Activated CD4-positive, alpha-beta T cell treated with anti-CD3 and anti-CD28 coated beads, Interleukin-2, Interleukin-4, amounts not matched to agents 100 ng/mL and 50 ng/mL, durations not matched to agents 16 hours and 8 hours (primary cell): ENCODE results near the gene HNF1B.

Experiments
- DNase-seq: peaks from one replicate; pipeline ENCODE4 v3.0.0-alpha.2; 2020; ENCODE audit warnings: low spot score

The HNF1B gene

DNA sequence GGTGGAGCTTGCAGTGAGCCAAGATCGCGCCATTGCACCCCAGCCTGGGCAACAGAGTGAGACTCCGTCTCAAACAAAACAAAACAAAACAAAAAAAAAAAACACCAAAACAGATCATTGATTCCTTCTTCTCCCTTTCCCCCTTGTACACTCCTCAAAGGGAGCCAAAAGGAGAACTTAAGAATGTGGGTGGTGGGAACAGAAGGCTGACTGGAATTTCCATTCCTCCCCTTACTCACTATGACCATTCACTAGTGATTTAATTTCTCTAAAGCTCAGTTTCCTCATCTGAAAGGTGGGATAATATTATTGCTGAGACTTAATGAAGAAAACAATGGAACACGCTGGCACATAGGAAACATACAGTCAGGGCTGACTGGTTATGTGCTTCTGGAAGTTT, 17.1 kb upstream of the HNF1B start:
- no peak for DNase-seq

DNA sequence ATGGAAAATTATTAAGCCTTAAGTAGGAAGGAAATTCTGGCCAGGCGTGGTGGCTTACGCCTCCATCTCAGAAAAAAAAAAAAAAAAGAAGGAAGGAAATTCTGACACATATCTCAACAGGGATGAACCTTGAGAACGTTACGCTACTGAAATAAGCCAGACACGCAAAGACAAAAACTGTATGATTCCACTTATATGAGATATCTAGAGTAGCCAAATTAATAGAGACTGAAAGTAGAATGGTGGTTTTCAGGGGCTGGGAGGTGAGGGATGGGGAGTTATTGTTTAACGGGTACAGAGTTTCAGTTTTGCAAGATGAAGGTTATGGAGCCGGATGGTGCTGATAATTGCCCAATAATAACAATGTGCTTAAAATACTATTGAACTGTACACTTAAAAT, 16.2 kb upstream of the HNF1B start:
- peak; percentile 55 for DNase-seq

DNA sequence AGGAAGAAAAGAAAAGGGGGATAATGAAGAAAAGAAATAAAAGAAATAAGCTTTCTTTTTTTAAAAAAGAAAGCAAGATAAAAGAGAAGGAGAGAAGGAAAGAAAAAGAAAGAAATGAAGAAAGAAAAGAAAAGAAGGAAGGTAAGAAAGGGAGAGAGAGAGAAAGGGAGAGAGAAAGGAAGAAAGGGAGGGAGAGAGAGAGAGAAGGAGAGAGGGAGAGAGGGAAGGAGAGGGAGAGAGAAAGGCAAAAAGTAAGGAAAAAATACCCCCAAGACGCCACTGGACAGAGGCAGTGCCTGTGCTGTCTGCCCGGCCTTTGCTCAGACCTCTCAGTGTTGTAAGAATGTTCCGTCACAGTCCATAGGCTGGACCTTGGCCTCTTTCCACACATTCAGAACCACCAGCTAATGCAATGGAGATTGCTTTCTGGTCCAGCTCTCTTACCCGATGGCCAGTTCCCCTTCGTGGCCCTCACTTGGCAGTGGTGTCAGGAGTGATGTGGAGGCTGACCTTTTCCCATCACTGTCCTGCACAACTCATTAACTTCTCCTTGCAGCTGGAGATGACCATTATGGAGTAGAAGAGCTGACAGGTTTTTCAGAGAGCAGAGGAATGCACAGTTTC, 14.3 kb upstream of the HNF1B start:
- no peak for DNase-seq

DNA sequence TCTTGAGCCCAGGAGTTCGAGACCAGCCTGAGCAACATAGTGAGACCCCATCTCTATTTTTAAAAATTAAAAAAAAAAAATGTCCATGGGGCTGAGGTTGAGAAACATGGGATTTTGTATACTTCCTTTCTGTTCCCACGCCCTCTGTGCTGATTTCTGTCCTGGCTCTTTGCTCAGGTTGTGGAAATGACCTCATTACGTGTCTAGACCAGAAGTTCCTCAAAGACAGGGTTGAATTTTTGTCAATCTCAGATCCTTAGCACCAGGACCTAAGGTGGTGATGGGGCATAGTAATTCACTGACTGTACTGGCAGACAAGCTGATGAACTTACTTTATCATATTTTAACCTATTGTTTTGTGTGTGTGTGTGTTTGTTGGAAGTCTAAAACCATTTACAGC, 11.2 kb upstream of the HNF1B start:
- no peak for DNase-seq

DNA sequence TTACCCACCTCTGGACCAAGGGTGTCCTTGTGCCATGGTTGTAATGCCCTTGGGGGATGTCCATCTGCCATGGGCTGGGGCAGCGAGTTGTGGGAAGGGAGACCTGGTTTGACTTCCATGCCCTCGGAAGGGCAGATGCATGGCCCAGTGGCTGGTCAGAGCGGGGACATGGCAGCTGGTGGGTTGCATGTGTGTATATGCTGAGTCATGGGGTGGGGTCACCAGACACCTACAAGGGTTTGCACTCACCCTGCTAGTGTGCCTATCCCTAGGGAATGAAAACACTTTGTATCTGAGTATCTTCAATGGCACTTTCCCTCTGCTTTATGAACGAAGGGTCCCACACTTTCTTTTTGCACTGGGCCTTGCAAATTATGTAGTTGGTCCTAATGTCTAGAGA, 10.6 kb upstream of the HNF1B start:
- DNase-seq: no peak

DNA sequence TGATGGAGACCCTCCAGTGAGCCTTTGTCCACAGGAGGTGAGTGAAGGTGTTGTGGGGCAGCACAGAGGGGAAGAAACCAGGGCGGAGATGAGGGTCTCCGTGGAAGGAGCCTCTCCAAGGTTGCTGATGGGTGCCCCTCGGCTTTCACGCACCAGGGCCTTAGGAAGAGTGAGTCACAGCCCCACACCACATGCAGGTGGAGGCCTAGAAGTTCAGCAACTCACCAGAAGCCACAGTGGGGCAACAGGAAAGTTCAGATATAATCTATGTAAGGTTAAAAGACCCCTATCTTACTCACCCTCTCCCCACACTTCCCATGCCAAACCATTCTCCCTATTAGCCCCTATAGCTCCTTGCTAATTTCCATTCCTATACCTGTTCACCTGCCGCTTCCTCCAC, 9.5 kb upstream of the HNF1B start:
- no peak for DNase-seq

DNA sequence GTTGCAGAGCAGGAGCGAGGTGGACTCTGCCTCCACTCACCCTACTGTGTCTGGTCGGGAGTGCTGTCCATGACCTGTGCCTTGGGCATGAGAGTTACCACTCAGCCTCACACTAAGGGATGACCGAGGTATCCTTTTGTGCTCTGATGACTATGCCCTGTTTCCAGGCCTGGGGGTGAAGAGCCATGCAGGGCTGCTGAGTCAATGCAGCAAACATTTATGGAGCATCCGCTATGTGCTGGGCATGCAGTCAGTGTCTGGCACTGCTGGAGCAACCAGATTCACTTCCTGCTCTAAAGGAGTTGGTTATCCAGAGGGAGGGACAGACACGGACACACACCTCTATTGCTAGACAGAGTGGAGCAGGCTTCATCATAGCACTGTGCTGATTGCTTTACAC, 7.6 kb upstream of the HNF1B start:
- no peak for DNase-seq

DNA sequence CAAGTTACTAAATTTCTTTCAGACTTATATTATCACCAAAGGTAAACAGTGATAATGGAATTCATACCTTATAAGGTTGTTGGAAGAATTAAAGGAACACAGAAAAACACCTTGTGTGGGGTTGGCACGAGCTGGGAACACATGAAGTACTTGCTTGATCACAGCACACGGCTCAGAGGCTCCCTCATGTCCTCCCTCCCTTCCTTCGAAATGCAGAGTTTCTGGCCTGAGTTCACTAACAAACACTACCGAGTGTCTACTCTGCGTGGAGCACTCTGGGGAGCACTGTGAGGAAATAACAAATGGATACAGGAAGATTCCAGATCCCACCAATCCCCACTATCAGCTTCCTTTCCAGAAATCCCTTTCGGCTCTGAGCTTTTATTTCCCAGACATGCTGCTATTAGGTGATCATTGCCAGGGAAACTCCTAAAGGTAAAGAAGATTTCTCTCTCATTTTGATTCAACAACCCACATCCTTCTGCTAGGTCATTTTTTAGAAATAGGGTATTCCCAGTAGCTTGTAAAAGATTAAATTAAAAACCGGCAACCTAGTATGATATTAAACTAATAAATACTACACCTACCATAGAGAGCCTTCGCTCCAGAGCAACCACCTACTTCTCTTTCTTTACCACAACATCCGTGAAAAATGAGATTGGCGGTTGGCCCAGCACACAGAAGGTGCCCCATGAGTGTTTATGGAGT, 6.1 kb upstream of the HNF1B start:
- no peak for DNase-seq

DNA sequence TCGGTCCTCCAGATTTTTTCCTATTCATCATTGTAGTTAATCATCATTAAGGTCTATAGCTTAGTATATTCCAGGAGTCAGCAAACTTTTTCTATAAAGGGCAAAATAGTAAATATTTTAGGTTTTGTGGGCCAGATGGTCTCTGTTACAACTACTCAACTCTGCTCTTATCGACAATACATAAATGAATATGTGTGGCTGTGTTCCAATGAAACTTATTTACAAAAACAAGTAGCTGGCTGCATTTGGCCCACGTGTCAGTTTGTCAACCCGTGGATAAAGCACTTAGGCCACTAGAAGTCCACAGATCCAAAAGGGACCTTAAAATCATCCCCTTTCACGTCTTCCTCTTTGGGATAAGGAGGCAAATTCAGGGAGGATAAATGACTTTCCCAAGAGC, 5.4 kb upstream of the HNF1B start:
- no peak for DNase-seq

DNA sequence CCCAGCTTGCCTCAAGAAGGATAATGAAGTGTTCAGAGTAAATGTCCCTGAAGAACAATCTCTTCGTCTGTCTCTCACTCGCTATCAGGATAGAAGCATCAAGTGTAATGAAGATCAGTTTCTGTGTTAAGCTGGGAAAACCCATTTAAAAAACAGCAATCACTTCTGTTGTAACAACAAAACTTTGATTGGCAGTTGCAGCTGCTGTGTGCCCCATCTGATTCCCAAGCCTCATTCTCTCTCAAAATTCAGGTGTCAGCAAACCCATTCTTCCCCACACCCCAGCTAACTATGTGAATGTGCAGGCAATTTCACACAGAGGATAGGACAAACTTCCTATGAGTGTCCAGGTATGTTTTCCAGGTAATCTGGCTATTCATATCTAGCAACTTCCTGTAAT, 2.4 kb upstream of the HNF1B start:
- DNase-seq: no peak

DNA sequence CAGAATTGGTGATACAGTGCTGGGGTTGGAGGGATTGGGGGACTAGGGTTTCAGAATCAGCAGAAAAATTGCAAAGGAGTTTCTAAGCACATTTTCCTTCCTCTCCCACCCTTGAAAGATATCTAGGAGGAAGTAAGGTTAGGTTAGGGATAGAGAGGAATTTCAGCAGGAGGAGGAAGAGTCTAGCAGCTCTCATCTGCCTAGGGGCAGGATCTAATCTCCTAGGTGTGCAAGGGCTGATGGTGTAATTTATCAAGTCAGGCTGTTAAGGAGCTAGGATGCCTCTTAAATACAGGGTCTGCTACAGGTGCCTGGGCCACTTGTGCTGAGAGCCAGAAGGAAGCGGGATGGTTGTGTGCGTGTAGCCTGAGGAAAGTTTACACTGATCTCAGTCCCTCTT, 1.8 kb upstream of the HNF1B start:
- no peak for DNase-seq

DNA sequence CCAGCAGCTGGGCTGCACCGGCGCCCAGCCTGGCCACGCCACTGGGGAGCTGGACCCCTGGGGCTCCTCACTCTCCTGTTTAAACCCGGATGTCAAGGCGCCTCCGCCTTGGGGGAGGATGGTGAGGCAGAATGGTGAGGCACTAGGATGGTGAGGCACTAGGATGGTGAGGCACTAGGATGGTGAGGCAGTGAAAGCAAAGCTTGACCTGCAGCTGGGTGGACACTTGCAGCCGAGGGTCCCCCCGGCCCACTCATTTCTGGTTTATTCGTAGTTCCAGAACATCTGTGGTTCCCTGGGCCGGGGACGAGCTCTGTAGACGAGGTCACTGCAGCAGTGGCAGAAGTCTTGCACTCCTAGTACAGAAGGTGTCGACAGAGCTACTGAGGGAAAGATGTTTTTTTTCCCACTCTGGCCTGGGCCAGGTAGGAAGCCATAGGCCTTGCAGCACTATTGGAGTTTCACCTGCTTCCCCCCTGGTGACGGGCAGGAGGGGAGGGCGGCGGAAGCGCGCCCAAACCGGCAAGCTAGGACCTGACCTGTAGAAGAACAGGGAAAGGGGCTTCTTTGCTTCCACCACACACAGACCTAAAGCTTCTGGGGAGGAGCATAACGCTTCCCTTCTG, 1.1 kb upstream of the HNF1B start:
- DNase-seq: no peak

DNA sequence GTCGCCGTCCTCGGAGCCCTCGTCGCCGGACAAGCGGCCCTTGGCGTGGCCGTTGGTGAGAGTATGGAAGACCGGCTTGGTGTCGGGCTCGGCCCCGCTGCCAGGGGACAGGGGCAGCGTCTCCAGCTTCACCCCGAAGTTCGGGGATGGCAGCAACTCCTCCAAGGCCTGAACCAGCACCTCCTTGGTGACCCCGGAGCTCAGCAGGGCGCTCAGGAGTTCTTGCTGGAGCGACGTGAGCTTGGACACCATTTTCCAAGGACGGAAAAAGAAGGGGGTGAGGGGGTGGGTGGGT, 279 bp downstream of the HNF1B start:
- DNase-seq: no peak

DNA sequence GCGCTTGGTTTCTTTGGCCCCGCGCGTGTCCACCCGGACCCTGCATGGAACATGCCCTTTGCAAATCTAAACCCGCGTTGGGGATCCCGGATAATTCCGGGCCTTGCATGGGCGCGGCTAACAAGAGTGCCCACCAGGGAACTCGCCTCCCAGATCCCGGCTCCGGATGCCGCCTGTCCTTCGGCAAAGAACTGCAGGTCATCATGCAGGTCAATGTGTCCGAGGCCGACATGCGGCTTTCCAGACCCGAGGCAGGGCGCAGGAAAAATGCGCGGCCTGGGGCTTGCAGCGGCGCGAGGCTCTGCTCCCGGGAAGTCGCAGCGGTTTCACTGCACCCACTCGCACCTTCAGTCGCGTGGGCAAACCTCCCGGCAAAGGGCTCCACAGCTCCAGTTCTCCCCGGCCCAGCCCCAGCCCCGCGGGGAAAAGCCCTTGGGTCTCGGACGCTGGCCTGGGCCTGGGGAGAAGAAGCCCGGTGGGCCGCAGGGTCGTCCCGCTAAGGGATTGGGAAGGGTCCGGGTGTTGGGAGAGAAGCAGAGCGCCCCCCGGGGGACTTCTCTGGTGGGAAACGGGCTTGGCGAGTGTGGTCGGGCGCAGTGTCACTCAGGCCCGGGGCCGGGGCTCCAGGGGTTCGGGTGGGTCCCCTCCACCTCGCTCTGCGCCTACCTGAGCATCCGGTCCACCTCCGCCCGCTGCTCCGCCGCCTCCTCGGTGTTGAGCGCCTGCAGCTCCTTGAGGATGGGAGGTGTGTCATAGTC, 805 bp downstream of the HNF1B start:
- DNase-seq: no peak

DNA sequence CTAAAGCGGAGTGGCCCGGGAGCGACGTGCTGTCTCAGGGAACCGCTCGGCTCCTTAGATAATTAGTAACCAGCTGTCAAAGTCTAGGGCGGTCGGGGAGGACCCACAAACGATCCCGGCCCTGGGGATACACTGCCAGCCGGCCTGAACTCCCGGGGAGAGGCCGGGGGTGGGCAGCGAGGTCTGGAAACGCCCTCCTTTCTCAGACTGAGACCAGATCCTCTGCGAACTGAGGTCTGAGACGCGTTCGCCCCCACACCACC, 1.3 kb downstream of the HNF1B start:
- DNase-seq: no peak

DNA sequence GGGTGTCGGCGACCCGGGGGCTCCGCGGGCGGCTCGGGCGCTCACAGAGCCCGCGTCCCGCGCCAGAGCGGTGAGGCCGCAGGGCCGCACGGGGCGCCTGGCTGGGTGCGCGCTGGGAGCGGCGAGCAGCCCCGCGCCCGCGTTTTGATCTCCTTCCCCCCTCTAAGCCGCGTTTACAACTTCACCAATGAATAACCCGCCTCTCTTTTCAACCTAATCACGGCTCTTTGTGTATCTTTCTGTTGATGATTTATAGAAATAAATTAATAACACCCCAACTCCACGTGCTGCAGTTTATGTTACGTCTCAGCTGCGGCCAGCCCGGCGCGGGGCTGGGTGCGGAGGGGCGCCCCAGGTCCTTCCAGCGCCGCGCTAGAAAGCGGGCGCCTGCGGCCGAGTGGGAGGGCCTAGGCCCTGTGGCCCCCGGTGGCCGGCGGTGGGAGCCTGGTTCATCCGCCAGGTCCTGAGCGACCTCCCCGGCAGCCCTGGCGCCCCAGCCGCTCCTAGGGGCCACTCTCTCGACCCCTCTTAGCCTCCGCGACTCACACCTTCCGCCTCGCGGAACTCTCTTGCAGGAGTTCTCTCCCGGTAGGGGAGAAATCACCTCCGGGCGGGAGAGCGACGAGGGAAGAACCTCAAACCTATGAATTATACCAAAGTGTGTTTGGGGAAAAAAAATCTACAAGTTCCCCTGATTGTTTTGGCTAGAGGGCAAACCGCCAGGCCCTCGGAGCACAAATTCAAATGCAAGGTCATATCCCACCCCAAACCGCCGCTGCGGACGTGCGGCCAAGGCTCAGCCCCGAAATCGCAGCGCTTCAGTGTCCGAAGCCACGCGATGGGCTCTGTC, 1.9 kb downstream of the HNF1B start:
- no peak for DNase-seq

DNA sequence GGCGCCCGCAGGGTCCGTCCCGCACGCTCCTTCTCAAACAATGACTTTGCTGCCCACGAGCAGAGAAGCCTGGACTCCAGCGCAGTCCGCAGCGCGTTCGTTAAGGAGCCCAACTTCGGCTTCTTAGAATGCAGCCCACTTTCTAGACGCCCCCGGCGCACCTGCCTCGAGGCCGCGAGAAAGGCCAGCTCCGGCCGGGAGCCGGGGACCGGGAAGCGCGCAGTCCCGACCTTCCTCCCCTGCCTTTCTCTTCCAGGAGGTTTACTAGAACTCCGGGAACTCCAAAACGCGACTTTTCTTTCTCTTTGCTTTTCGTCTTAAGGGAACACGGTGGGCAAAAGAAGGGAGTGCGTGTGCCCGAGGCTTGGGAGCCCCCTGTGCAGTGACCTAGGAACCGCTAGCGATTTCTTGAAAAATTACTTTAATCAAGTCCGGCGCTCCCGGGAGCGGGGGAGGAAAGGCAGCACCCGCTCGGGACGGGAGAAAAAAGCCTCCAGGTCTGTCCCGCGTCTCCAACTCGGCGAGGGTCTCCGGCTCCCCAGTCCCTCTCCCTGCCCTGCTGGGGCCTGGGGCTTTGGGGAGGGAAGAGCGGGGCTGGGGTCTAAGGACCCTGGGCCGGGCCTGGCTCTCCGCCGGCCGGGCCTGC, 2.6 kb downstream of the HNF1B start:
- DNase-seq: no peak

DNA sequence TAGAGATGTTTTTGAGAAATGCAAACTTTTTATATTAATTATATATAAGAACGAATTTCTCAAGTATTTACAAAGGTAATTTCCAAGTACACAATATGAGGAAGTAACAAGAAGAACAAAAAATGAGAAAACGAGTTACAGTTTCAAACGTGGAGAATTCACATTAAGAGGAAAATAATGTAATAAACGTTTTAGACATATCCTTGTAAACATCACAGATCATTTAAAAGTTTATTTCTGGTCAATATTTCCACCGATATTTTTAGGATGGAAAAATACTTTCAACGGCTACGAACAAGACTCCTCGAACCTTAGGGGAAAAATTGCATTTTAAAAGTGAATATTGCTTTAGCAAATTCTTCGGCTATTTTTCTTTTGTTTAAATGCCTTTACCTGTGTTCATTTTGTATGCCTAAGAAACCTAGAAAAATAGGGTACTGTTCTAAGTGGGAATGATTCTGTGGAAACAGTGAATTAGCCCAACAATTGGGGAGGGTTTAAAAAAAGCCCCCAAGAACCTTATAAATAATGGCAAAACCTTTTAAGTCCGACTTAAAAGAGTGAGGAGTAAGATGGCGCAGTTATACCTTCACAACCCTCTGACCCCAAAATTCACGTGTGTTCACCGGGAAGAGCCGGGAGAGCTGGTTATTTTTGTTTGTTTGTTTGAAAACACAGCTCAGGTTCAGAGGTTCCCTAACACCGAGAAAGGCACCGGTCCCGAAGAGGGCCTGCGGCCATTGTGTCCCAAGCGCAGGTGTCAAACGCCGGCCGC, 3.3 kb downstream of the HNF1B start:
- DNase-seq: no peak

DNA sequence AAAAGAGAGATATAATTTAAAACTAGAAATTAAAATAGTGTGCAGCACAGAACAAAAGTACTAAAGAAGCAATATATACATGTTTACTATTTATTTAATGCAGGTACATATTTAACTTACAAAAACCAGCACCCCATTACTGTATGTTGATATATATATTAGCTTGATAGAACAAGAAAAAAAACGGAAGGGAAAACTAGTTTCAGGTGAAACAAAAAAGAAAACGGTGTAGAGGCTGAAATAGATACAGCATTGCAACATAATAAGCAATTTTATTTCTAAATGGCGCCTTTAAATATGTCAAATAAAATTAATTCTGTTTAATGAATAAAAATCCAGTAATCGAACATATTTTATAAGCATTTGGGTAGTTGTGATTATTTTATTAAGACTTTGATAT, 3.9 kb downstream of the HNF1B start:
- no peak for DNase-seq

DNA sequence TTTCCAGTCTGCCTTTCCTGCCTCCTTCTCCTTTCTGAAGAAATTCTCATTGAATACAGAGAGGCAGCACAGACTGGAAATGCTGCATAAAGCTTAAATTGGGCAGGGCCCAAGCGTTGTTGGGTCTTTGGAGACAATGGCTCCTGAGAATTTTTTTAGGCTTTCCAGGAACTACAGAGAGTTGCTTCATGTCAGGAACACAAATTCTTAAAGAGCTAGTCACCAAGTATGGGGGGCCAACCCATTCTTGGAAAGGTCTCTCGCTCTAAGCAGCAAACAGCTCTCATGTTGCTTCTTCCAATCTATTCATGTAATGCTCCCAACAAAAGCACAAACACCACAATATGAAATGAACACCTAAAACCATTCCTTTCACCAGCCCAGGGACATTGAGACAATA, 6.9 kb downstream of the HNF1B start:
- DNase-seq: no peak

DNA sequence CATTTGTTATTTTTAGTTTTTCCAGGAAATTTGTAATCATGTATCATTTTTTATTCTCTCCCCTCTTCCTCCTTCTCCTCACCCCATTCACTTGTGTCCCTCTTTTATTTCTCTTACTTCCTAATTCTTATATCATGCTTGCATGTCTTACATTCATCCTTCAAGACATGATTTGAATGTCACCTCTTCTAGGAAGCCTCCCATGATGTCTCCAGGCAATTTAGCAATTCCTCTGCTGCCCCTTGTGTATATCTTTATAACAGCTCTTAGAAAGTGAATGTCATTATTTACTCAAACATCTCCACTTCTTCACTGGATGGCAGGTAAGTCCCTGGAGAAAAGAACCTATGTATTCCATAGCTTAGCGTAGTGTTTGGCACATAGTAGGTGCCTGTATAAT, 7.8 kb downstream of the HNF1B start:
- no peak for DNase-seq
